ENCODE results near the gene HS1BP3. TPM values are rescaled to one million over a fixed set of nuclear protein-coding genes. Genes with fewer than 3 reads are reported as not detected.

The HS1BP3 gene
- total RNA-seq, 1 donor from 2014 or later, result 12.4 TPM

GRCh38 chr2:20645301-20645701 lies 5.6 kb downstream of the HS1BP3 start:
- no peak for ATAC-seq

GRCh38 chr2:20643826-20644225 lies 7.1 kb downstream of the HS1BP3 start:
- no peak for ATAC-seq

GRCh38 chr2:20643060-20643459 lies 7.8 kb downstream of the HS1BP3 start:
- ATAC-seq, result no peak

GRCh38 chr2:20642055-20642971 lies 8.6 kb downstream of the HS1BP3 start:
- peak; percentile 92 for ATAC-seq

- no peak for ATAC-seq
Observed at GRCh38 chr2:20641123-20641985, 9.5 kb downstream of the HS1BP3 start.

- no peak for ATAC-seq
Observed at GRCh38 chr2:20640411-20641122, 10.3 kb downstream of the HS1BP3 start.

GRCh38 chr2:20638646-20639430 lies 12.1 kb downstream of the HS1BP3 start:
- no peak for ATAC-seq

- no peak for ATAC-seq
Observed at GRCh38 chr2:20638014-20638413, 12.9 kb downstream of the HS1BP3 start.

- no peak for ATAC-seq
Observed at GRCh38 chr2:20637147-20637546, 13.8 kb downstream of the HS1BP3 start.

- peak; percentile 82 for ATAC-seq
Observed at GRCh38 chr2:20635675-20636584, 15.0 kb downstream of the HS1BP3 start.

GRCh38 chr2:20635113-20635510 lies 15.8 kb downstream of the HS1BP3 start:
- ATAC-seq, result no peak

- ATAC-seq, result no peak
Observed at GRCh38 chr2:20634507-20635112, 16.3 kb downstream of the HS1BP3 start.

- ATAC-seq, result peak; percentile 51
Observed at GRCh38 chr2:20633794-20634506, 16.9 kb downstream of the HS1BP3 start.

- ATAC-seq, result no peak
Observed at GRCh38 chr2:20633001-20633400, 17.9 kb downstream of the HS1BP3 start.

GRCh38 chr2:20632446-20632990 lies 18.4 kb downstream of the HS1BP3 start:
- ATAC-seq, result no peak

GRCh38 chr2:20631617-20632307 lies 19.1 kb downstream of the HS1BP3 start:
- no peak for ATAC-seq

- ATAC-seq, result no peak
Observed at GRCh38 chr2:20630967-20631366, 19.9 kb downstream of the HS1BP3 start.

GRCh38 chr2:20629581-20630171 lies 21.2 kb downstream of the HS1BP3 start:
- ATAC-seq, result no peak
